H9 (cell line): ENCODE measurements around the gene TRABD2B. TPM values are rescaled to one million over a fixed set of nuclear protein-coding genes. Genes with fewer than 3 reads are reported as not detected.
A peak's percentile ranks its signal among the peaks of the same experiment; 100 is the strongest.

Experiments
- DNase-seq: peaks from one replicate; pipeline ENCODE4 v3.0.0-alpha.2; 2017
- H2AFZ ChIP-seq: one replicate; pipeline ENCODE4 v1.6.1; 2013; ENCODE audit warnings: mild to moderate bottlenecking, low read length, control low read depth, moderate library complexity
- H2AK5ac ChIP-seq: 2 replicates; pipeline ENCODE4 v1.6.1; 2013; ENCODE audit warnings: low read length, control low read depth, mixed read lengths; ENCODE audit not compliant: insufficient read length
- H2BK120ac ChIP-seq: one replicate; pipeline ENCODE4 v1.6.1; 2013; ENCODE audit warnings: low read depth, mild to moderate bottlenecking, low read length, control low read depth, inconsistent platforms; ENCODE audit not compliant: poor library complexity, severe bottlenecking
- H2BK12ac ChIP-seq: 2 replicates; pipeline ENCODE4 v1.6.1; 2013; ENCODE audit warnings: low read length, control low read depth, mixed read lengths, low read depth; ENCODE audit not compliant: insufficient read length
- H2BK15ac ChIP-seq: 2 replicates; pipeline ENCODE4 v1.6.1; 2013; ENCODE audit warnings: low read depth, low read length, control low read depth
- H2BK20ac ChIP-seq: one replicate; pipeline ENCODE4 v1.6.1; 2013; ENCODE audit warnings: low read depth, mild to moderate bottlenecking, low read length, control low read depth, inconsistent platforms; ENCODE audit not compliant: poor library complexity, severe bottlenecking
- H2BK5ac ChIP-seq: 2 replicates; pipeline ENCODE4 v1.6.1; 2013; ENCODE audit warnings: low read length, control low read depth, mixed read lengths; ENCODE audit not compliant: insufficient read length
- H3K14ac ChIP-seq: 2 replicates; pipeline ENCODE4 v1.6.1; 2013; ENCODE audit warnings: low read length, control low read depth; ENCODE audit not compliant: insufficient read depth
- H3K18ac ChIP-seq: 2 replicates; pipeline ENCODE4 v1.6.1; 2013; ENCODE audit warnings: low read depth, mild to moderate bottlenecking, mixed read lengths, low read length, control low read depth; ENCODE audit not compliant: insufficient read length
- H3K23ac ChIP-seq: 2 replicates; pipeline ENCODE4 v1.6.1; 2013; ENCODE audit warnings: low read length, control low read depth, mixed read lengths, low read depth; ENCODE audit not compliant: insufficient read length
- H3K23me2 ChIP-seq: 2 replicates; pipeline ENCODE4 v1.6.1; 2013; ENCODE audit warnings: low read depth, mild to moderate bottlenecking, mixed read lengths, low read length, control low read depth; ENCODE audit not compliant: insufficient read length, poor library complexity, severe bottlenecking
- H3K27ac ChIP-seq: 2 replicates; pipeline ENCODE4 v1.5.1; 2013; ENCODE audit warnings: low read length, control low read depth, mixed read lengths, low read depth; ENCODE audit not compliant: insufficient read length
- H3K27me3 ChIP-seq: 2 replicates; pipeline ENCODE4 v1.6.1; 2013; ENCODE audit warnings: low read length, control low read depth, inconsistent platforms; ENCODE audit not compliant: insufficient read depth
- H3K4ac ChIP-seq: 2 replicates; pipeline ENCODE4 v1.6.1; 2013; ENCODE audit warnings: low read depth, mild to moderate bottlenecking, control low read depth, inconsistent platforms, low read length, moderate library complexity
- H3K4me1 ChIP-seq: 2 replicates; pipeline ENCODE4 v1.6.1; 2013; ENCODE audit warnings: low read length, control low read depth, inconsistent platforms; ENCODE audit not compliant: insufficient read depth
- H3K4me2 ChIP-seq: 2 replicates; pipeline ENCODE4 v1.6.1; 2013; ENCODE audit warnings: low read length, control low read depth, mixed read lengths; ENCODE audit not compliant: insufficient read length, insufficient read depth
- H3K56ac ChIP-seq: 2 replicates; pipeline ENCODE4 v1.6.1; 2013; ENCODE audit warnings: low read depth, mild to moderate bottlenecking, mixed read lengths, low read length, control low read depth; ENCODE audit not compliant: insufficient read length
- H3K79me1 ChIP-seq: 2 replicates; pipeline ENCODE4 v1.6.1; 2013; ENCODE audit warnings: low read depth, mild to moderate bottlenecking, moderate library complexity, low read length, control low read depth, inconsistent platforms; ENCODE audit not compliant: insufficient read depth, poor library complexity, severe bottlenecking
- H3K79me2 ChIP-seq: 2 replicates; pipeline ENCODE4 v1.6.1; 2013; ENCODE audit warnings: low read length, control low read depth, inconsistent platforms; ENCODE audit not compliant: insufficient read depth
- H3K9ac ChIP-seq: 2 replicates; pipeline ENCODE4 v1.6.1; 2013; ENCODE audit warnings: low read length, control low read depth, mixed read lengths; ENCODE audit not compliant: insufficient read length; ENCODE audit errors: extremely low read depth
- H3K9me3 ChIP-seq: one replicate; pipeline ENCODE4 v1.6.1; 2013; ENCODE audit warnings: low read depth, low read length, inconsistent platforms; ENCODE audit not compliant: control insufficient read depth
- H3T11ph ChIP-seq: one replicate; pipeline ENCODE4 v1.6.1; 2013; ENCODE audit warnings: mild to moderate bottlenecking, low read length, control low read depth, inconsistent platforms
- H4K20me1 ChIP-seq: one replicate; pipeline ENCODE4 v1.6.1; 2013; ENCODE audit not compliant: control insufficient read depth, insufficient read length, insufficient read depth
- H4K5ac ChIP-seq: 2 replicates; pipeline ENCODE4 v1.6.1; 2013; ENCODE audit warnings: low read depth, mild to moderate bottlenecking, mixed read lengths, low read length, control low read depth; ENCODE audit not compliant: insufficient read length
- H4K8ac ChIP-seq: replicated peaks from 2 replicates; pipeline ENCODE4 v1.6.1; 2013; ENCODE audit warnings: low read length, control low read depth, mixed read lengths, low read depth; ENCODE audit not compliant: insufficient read length
- H4K91ac ChIP-seq: 2 replicates; pipeline ENCODE4 v1.6.1; 2013; ENCODE audit warnings: low read depth, mild to moderate bottlenecking, moderate library complexity, mixed read lengths, low read length, control low read depth; ENCODE audit not compliant: insufficient read length
- H3K27ac Mint-ChIP-seq, 3 experiments: 2 replicates in 2 of 3; 3 replicates in 1 of 3; pipeline ENCODE4 v1.8.0; 2020 to 2021; ENCODE audit warnings: mixed read lengths in 3 of 3, mild to moderate bottlenecking in 1 of 3, moderate library complexity in 1 of 3
- H3K27me3 Mint-ChIP-seq: 2 replicates; pipeline ENCODE4 v1.8.0; 2021; ENCODE audit warnings: low read depth, mild to moderate bottlenecking, moderate library complexity, mixed read lengths
- H3K36me3 Mint-ChIP-seq, 3 experiments: 2 replicates in 2 of 3; 3 replicates in 1 of 3; pipeline ENCODE4 v1.8.0; 2020 to 2021; ENCODE audit warnings: low read depth in 3 of 3, mixed read lengths in 3 of 3; ENCODE audit not compliant: insufficient read depth in 1 of 3
- H3K4me1 Mint-ChIP-seq, 2 experiments: 2 replicates each; pipeline ENCODE4 v1.8.0; 2020; ENCODE audit warnings: mixed read lengths in 2 of 2
- H3K4me3 Mint-ChIP-seq, 2 experiments: 2 replicates in 1 of 2; 3 replicates in 1 of 2; pipeline ENCODE4 v1.8.0; 2020 to 2021; ENCODE audit warnings: mild to moderate bottlenecking in 2 of 2, mixed read lengths in 2 of 2, moderate library complexity in 1 of 2
- H3K9me3 Mint-ChIP-seq, 2 experiments: 2 replicates in 1 of 2; 3 replicates in 1 of 2; pipeline ENCODE4 v1.8.0; 2020; ENCODE audit warnings: mild to moderate bottlenecking in 2 of 2, mixed read lengths in 2 of 2, moderate library complexity in 1 of 2
- WGBS: extraction: QIAGEN DNeasy Blood & Tissue Kit; methylation state at CpG from one replicate; pipeline ENCODE4 v1.1.7; 2013; ENCODE audit warnings: missing lambda C conversion rate, low lambda C conversion rate, mixed read lengths; ENCODE audit not compliant: insufficient read length; ENCODE audit errors: extremely low coverage; 5-methylcytosine and 5-hydroxymethylcytosine counted together
- long read RNA-seq: library from polyadenylated mRNA; unstranded; transcript quantifications from one replicate; pipeline ENCODE4 v2.0.0, GENCODE V29; 2020
- total RNA-seq: library from RNA; stranded (reverse); gene quantifications from 2 replicates; pipeline ENCODE4 v1.2.1, GENCODE V29; 2021
- TF ChIP-seq, protein P1 (sequence below): fragments of 200-600 bp; sonication (generic); conservative IDR thresholded peaks from 3 replicates; pipeline ENCODE4 v1.8.0; 2021; ENCODE audit warnings: antibody characterized with exemption, mild to moderate bottlenecking

TRABD2B gene
- total RNA-seq, result 1.9 and 2.3 TPM in 2 replicates
- long read RNA-seq, partial matches to known transcripts, result 0 of 4 reads
- long read RNA-seq, other reads (novel, unspliced or antisense), result 4 of 4 reads

DNA sequence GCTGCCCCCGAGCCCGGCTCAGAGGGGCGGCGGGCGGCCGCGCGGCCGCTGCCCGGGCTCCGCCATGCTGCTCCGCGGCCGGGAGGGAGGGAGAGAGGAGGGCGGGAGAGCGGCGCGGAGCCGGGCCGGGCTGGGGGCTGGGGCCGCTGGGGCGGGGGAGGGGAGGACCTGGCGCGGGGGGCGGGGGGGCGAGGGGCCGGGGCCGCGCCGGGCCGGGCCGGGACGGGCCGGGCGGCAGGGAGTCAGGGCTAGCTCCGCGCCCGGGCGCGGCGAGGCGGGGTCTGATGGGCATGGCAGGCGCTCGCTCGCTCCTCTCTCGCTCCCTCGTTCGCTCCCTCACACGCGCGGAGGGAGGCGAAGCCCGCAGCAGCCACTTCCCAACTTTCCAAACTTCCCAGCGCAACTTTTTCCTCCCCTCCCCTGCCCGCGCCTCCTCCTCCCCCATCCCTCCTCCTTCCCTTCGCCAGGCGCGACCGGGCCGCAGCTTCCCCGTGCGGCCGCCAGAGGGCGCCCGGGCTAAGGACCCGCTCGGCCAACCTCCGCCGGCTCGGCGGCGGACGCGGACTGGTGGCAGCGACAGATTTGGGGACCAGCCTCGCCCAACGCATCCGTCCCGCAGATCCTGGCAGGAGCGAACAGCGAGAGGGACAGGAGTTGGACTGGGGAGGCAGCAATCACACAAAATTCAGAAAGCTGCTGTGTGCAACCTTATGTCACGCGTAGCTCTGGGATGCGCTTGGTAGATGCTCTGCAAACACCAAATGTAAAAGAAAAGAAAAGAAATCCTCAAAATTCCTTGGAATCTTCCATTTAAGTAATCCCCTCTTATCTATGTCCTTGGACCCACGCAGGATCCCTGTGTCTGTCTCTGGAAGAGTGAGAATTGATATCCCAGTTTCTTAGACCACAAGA is at the start of gene TRABD2B:
Gene TRABD2B, minus strand, starts transcription at position 97 of the 912 bp plus-strand sequence.
- H2AFZ ChIP-seq, result no peak within 1 kb of the TSS
- H3K27me3 Mint-ChIP-seq, result peaks cover 62% of the 10 kb centered on the region

More for the DNA sequence above, at the start of gene TRABD2B:
- Histone ChIP-seq H3T11ph (no peak within 1 kb of the TSS), H4K5ac (no peak within 1 kb of the TSS), H3K4me2 (peak within 1 kb of the TSS; percentile 85), H4K8ac (no peak within 1 kb of the TSS), H3K27me3 (peaks cover 19% of the 10 kb centered on the region; the same call in 1 of the 2 replicates), H4K20me1 (peaks cover 2% of the 10 kb centered on the region), H2BK20ac (no peak within 1 kb of the TSS), H2BK15ac (no peak within 1 kb of the TSS), H2BK120ac (no peak within 1 kb of the TSS), H3K27ac (no peak within 1 kb of the TSS), H4K91ac (no peak within 1 kb of the TSS), H3K79me1 (no peaks in the 10 kb centered on the region), H3K9me3 (no peaks in the 10 kb centered on the region), H3K4ac (no peak within 1 kb of the TSS), H3K79me2 (no peaks in the 10 kb centered on the region), H2BK12ac (no peak within 1 kb of the TSS), H2BK5ac (no peak within 1 kb of the TSS), H3K18ac (no peak within 1 kb of the TSS), H3K56ac (no peak within 1 kb of the TSS), H2AK5ac (no peak within 1 kb of the TSS), H3K23me2 (peaks cover 3% of the 10 kb centered on the region), H3K23ac (no peak within 1 kb of the TSS), H3K4me1 (peaks cover 2% of the 10 kb centered on the region; the same call in 1 of the 2 replicates), H3K14ac (peak within 1 kb of the TSS; percentile 12), H3K9ac (peak within 1 kb of the TSS; percentile 10)
- H3K9me3 Mint-ChIP-seq, result no peaks in the 10 kb centered on the region; a peak in 1 of 5 replicates
- no peak within 1 kb of the TSS for H3K27ac Mint-ChIP-seq
- peak within 1 kb of the TSS; percentile 80 to 86 for H3K4me3 Mint-ChIP-seq
- no CpG with 5 or more reads among the region's 86 CpGs for WGBS
- H3K36me3 Mint-ChIP-seq, result peaks cover 2 to 14% (median 13%) of the 10 kb centered on the region in 3 experiments; a peak in 5 of 7 replicates
- DNase-seq, result peak; percentile 90
- H3K4me1 Mint-ChIP-seq, result peaks cover 54 to 58% of the 10 kb centered on the region in 2 experiments
- TF ChIP-seq, protein P1, sequence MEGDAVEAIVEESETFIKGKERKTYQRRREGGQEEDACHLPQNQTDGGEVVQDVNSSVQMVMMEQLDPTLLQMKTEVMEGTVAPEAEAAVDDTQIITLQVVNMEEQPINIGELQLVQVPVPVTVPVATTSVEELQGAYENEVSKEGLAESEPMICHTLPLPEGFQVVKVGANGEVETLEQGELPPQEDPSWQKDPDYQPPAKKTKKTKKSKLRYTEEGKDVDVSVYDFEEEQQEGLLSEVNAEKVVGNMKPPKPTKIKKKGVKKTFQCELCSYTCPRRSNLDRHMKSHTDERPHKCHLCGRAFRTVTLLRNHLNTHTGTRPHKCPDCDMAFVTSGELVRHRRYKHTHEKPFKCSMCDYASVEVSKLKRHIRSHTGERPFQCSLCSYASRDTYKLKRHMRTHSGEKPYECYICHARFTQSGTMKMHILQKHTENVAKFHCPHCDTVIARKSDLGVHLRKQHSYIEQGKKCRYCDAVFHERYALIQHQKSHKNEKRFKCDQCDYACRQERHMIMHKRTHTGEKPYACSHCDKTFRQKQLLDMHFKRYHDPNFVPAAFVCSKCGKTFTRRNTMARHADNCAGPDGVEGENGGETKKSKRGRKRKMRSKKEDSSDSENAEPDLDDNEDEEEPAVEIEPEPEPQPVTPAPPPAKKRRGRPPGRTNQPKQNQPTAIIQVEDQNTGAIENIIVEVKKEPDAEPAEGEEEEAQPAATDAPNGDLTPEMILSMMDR, result peak; percentile 96
